Measurements from ENCODE around the gene HOXC9.

DNA sequence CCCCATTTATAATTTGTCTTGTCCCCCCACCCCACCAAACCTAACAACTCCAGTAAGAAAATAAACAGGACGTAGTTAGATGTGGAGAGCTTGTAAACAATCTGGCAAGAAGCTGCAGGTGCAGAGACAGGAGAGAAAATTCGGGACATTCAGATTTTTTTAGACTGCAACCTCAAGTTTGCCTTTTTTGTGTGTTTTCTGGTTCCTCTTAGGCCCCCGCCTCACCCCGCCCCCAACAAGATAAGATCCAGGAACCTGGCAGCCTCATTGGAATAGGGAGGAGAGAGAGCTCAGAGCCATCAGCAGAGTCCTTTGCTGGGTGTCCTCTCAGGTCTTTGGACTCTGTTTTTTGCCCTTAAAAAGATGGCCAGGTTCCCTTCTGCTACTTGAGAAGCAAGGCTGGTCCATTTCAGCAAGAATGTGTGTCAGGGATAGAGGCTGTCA lies 12.2 kb upstream of the HOXC9 start:
- TF ChIP-seq, protein P1, sequence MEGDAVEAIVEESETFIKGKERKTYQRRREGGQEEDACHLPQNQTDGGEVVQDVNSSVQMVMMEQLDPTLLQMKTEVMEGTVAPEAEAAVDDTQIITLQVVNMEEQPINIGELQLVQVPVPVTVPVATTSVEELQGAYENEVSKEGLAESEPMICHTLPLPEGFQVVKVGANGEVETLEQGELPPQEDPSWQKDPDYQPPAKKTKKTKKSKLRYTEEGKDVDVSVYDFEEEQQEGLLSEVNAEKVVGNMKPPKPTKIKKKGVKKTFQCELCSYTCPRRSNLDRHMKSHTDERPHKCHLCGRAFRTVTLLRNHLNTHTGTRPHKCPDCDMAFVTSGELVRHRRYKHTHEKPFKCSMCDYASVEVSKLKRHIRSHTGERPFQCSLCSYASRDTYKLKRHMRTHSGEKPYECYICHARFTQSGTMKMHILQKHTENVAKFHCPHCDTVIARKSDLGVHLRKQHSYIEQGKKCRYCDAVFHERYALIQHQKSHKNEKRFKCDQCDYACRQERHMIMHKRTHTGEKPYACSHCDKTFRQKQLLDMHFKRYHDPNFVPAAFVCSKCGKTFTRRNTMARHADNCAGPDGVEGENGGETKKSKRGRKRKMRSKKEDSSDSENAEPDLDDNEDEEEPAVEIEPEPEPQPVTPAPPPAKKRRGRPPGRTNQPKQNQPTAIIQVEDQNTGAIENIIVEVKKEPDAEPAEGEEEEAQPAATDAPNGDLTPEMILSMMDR (IDR thresholded peaks at IDR 0.05 in 8 of 11, conservative IDR thresholded peaks at IDR 0.05 in 3 of 11) = no peak
- TF ChIP-seq POLR2A (IDR thresholded peaks at IDR 0.05) = no peak
